Hematopoietic multipotent progenitor cell (in vitro differentiated cells): ENCODE measurements around the gene LLPH. TPM values are rescaled to one million over a fixed set of nuclear protein-coding genes. Genes with fewer than 3 reads are reported as not detected.

Experiments
- DNase-seq, 3 donors: peaks; one replicate each; pipeline ENCODE4 v3.0.0-alpha.2; 2011 to 2015; ENCODE audit warnings: low read depth in 2 of 3, low spot score in 2 of 3
- total RNA-seq: library from RNA; depleted of rRNA; stranded (reverse); fragments of >200 nt; gene quantifications from one replicate; pipeline ENCODE4 v1.2.3, GENCODE V29; 2012

The LLPH gene
- total RNA-seq, 1 donor: 1.6 TPM

DNA sequence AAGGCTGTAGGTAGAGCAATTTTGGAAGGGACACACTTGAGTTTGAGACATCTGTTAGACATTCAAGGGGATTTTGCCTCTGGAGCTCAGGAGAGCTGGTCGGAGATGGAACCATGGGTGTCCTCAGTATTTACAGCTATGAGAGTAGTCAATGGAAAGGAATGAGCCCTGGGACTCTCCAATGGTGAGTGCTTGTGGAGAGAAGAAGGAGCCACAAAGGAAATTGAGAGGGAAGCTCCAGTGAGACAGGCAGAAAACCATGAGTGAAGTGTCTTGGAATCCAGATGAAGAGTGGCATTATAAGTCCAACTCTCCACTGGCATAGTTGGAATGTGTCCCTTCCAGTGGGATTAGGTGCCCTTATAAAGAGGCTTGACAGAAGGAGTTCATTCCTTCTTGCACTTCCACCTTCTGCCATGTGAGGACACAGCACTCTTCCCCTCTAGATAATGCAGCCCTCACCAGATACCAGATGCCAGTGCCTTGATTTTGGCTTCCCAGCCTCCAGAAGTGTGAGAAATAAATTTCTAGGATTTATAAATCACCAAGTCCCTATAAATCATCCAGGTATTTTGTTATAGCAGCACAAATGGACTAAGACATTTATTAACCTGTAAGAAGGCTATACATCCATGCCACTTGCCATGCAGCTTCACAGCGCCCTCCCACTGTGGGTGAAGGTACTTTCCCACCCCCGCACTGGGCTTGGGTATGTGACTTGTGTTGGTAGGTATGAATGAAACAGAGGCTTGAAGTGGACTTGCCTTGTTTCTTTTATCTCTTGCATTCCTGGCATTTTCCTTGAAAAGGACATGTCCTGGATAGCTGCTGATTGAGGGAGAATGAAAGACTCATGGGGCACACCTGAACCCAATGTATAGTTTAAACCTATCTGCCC, 27.3 kb downstream of the LLPH start:
- no peak for DNase-seq

DNA sequence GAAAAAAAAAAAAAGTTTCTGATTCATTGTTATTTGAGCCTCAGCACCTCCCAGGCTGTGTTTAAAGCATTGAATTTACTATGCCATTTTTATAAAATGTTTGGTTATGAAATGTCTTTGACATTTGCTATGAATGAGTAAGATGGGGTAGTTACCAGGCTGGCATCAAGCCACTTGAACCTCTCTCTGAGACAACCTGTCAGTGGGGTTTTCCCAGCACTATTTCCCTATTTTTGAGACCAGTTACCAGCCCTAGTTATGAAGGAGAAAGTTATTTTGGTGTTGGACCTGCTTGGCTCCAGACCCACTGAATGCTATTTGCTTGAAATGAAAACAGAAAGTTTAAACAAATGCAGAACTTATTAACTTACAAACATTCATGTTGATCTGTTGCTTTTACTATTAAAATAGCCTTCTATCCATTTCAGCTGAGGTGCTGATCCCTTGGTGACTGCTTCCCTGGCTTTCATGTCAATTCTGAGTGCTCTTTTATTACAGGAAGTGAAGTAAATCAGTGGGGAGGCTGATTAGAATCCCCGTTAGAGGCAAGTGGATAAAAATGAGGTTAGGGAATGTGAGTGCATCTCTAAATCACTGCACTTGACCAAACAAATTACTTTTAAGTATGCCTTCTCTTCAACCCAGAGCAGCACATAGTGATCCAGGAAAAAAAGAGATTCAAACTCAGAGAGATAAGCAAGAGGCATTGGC, 37.8 kb downstream of the LLPH start:
- DNase-seq: peak in 2 of 3 donors; percentile 65 to 72

DNA sequence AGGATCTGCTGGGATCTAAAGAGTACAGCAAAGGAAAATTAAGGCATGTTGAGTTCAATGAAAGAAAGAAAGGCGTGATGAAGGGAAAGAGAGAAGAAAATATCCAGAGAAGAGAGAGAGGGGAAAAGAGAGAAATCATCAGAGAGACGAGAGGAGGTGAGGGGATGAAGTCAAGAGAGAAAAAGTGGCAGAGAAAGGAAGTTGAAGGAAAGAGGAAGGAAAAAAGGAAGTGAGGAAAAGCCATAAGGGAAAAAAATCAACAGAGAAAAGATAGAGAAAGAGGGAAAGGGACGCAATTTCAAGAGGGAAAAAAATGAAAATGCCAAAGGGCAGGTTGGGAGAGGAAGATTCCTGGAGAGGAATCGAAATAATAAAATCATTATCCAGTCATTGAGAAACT, 40.4 kb downstream of the LLPH start:
- DNase-seq: no peak

- peak in 2 of 3 donors; percentile 73 to 89 for DNase-seq
These were observed 43.1 kb downstream of the LLPH start for GRCh38 chr12:66087365-66087943.

DNA sequence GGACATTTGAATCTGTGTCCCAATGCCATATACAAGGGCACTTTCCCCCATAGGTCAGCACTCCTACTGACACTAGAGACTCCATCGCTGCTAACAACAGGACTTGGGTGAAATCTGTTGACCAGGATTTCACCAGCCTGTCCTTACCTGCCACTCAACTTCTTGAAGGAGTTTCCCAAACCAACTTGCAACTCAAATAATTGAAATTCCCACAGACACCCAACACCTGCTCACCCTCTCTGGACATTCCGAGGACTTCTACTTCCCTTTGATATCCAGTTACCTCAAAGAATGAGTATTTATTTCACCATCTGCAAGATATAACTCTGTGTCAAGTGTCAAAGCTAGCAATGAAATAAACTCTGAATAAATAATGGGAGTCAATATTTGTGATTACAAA, 44.6 kb downstream of the LLPH start:
- no peak for DNase-seq

- no peak for DNase-seq
These were observed 45.3 kb downstream of the LLPH start for GRCh38 chr12:66085213-66085612.

DNA sequence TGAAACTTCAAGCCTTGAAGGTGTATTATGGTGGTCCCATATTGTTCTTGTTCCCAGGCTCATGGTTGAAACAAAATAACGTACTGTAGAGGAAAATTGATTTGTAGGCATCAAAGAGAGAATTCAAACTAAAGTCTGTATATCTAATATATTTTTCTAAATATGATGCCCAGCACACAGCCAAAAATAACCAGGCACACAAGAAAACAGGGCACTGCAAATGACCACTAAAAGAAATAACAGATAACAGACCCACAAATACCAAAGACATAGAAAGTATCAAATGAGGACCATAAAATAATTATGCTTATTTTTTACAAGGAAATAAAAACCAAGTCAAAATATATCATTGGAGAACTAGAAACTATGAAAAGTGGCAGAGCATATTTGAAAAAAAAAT, 46.8 kb downstream of the LLPH start:
- no peak for DNase-seq

DNA sequence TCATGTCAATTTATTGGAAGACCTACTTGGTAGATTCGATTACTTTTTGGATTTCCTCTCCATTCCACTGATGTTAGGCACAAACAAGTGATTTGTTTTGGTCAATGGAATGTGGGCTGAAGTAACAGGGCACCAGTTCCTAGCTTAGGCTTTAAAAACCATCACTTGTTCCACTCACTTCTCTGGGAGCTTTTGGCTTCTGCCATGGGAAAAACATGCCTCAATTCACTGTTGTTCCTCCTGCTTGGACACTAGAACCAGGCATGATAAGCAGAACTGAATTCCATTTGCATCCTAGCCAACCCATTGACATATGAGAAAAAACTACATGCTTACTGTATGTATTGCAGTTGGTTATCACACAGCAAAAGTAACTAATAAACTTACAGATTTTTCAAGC, 47.8 kb downstream of the LLPH start:
- no peak for DNase-seq

- no peak for DNase-seq
These were observed 49.8 kb downstream of the LLPH start for GRCh38 chr12:66080791-66081190.

- DNase-seq: no peak
These were observed 53.0 kb downstream of the LLPH start for GRCh38 chr12:66077542-66077941.

GRCh38 chr12:66074561-66074960, 56.0 kb downstream of the LLPH start:
- DNase-seq: no peak

DNA sequence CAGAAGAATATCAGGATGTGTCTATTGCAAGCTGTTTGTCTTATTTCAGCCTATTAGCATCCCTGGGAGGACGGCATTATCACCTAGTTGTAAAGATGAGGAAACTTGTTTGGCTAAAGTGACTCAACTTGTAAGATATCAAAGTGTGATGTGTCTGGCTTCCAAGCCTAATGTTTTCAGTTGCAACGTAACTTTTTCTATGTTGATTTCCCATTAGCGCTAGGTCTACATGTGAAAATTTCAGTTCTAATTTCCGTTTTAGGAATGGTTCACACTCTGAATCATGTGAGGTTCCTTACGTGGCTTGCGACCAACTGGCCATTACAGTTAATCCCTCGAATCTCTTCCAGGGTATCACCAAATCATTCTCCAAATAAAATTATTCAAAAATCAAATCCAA, 58.0 kb downstream of the LLPH start:
- no peak for DNase-seq

GRCh38 chr12:66072135-66072534, 58.4 kb downstream of the LLPH start:
- peak in 2 of 3 donors; percentile 5 to 48 for DNase-seq

DNA sequence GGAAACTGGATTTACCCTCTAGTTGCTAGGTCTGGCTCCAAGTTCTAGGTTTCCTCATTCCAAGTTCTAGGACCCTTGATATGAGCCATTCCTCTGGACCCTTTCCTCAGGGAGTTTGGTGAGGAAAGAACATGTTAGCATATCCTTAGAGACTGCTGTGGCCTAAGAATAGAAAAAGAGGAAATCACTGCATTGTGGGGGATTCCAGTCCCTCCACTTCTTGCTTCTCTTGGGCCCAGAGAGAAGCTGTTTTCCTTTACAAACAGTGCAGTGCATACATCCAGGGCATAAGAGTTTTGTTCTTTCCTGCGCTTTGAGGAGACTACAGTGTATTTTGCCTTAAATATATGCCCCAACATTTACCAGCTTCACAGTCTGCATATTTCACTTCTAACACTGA, 59.0 kb downstream of the LLPH start:
- DNase-seq: peak in 2 of 3 donors; percentile 9 to 16

DNA sequence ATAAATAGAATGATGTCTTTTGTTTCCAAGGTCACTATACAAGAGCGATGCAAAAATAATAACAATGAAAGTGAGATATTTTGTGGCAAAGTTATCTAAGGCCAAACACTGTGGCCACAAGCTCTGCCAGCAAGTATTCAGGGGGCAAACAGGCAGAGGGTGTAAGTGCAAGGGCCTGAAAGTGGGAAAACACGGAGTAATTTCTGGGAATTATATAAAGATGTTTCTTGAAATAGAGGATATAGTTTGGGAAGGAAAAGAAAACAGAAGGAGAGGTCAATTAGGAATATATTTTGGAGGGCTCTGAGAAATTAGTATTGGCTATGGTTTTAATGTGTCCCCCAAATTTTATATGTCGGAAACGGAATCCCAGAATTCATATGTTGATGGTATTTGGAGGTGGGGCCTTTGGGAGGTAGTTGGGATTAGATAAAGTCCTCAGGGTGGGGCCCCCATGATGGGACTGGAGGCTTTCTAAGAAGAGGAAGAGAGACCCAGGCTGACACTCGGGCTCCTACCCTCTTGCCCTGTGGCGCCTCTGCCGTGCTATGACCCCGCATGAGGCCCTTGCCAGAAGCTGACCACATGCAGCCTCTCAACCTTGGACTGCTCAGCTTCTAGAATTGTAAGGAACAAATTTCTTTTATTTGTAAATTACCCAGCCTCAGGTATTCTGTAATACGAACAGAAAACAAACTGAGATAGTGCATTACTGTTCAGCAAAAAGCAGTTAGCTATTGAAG, 60.0 kb downstream of the LLPH start:
- DNase-seq: no peak

GRCh38 chr12:66066929-66067523, 63.5 kb downstream of the LLPH start:
- peak in 2 of 3 donors; percentile 34 to 66 for DNase-seq
